Esophagus squamous epithelium (tissue), 4 donors: ENCODE data around the gene ADAD1.

Experiments
- CTCF ChIP-seq, 6 experiments: fragments of 450-650 bp in 4 of 6; fragments of 200-600 bp in 2 of 6; sonication (generic) in 2 of 6; IDR thresholded peaks; one replicate each; pipeline ENCODE4 v1.5.1; 2016 to 2019; ENCODE audit warnings: antibody characterized with exemption in 6 of 6, mild to moderate bottlenecking in 4 of 6, moderate library complexity in 4 of 6
- POLR2A ChIP-seq, 4 donors: fragments of 450-650 bp; IDR thresholded peaks; one replicate each; pipeline ENCODE4 v1.6.1; 2017; ENCODE audit warnings: antibody characterized with exemption in 4 of 4, mild to moderate bottlenecking in 4 of 4, moderate library complexity in 3 of 4

GRCh38 chr4:122431351-122431750 lies 52.5 kb downstream of the ADAD1 start:
- TF ChIP-seq CTCF (IDR thresholded peaks at IDR 0.05) (no peak), POLR2A (IDR thresholded peaks at IDR 0.05) (no peak)
